ENCODE data around the gene ELAVL2.

DNA sequence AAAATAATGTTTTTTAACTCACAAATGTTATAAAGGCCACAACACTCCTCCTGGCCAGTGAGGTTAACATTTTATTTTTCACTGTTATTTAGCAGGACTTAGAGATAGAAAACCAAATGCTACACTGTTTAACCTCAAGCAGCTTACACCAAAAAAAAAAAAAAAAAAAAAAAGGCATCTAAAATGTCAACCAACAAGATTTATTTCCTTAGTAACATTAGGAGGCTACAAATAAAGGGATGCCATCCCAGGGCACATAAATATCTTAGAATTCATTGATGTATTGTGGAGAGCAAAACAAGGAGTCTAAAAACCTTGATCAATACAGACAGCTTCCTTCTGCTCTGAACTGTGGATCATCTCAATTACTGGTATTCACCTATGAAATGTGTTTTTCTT, 53.7 kb downstream of the ELAVL2 start:
- TF ChIP-seq, protein P1, sequence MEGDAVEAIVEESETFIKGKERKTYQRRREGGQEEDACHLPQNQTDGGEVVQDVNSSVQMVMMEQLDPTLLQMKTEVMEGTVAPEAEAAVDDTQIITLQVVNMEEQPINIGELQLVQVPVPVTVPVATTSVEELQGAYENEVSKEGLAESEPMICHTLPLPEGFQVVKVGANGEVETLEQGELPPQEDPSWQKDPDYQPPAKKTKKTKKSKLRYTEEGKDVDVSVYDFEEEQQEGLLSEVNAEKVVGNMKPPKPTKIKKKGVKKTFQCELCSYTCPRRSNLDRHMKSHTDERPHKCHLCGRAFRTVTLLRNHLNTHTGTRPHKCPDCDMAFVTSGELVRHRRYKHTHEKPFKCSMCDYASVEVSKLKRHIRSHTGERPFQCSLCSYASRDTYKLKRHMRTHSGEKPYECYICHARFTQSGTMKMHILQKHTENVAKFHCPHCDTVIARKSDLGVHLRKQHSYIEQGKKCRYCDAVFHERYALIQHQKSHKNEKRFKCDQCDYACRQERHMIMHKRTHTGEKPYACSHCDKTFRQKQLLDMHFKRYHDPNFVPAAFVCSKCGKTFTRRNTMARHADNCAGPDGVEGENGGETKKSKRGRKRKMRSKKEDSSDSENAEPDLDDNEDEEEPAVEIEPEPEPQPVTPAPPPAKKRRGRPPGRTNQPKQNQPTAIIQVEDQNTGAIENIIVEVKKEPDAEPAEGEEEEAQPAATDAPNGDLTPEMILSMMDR (IDR thresholded peaks at IDR 0.05) = no peak
- no peak for TF ChIP-seq EZH2 (IDR thresholded peaks at IDR 0.05)
